Esophagus muscularis mucosa (tissue), 4 donors: ENCODE data around the gene CNPY4. TPM values are rescaled to one million over a fixed set of nuclear protein-coding genes. Genes with fewer than 3 reads are reported as not detected.

Source experiments
- DNase-seq: peaks from one replicate; pipeline ENCODE4 v3.0.0-alpha.2; 2017; ENCODE audit errors: extremely low spot score
- H3K27ac ChIP-seq, 4 donors: fragments of 200-600 bp; sonication (generic); replicated peaks in 1 of 4; 1 replicate in 3 of 4; 2 replicates in 1 of 4; pipeline ENCODE4 v1.5.1; 2016 to 2019; ENCODE audit warnings: mild to moderate bottlenecking in 1 of 4
- H3K27me3 ChIP-seq, 4 donors: fragments of 200-600 bp; sonication (generic); one replicate each; pipeline versions ENCODE4 v1.5.1 to v1.6.0; 2016 to 2019
- H3K36me3 ChIP-seq, 4 donors: fragments of 200-600 bp; sonication (generic); one replicate each; pipeline ENCODE4 v1.5.1; 2016 to 2019
- H3K4me1 ChIP-seq, 4 donors: fragments of 200-600 bp; sonication (generic); one replicate each; pipeline ENCODE4 v1.5.1; 2016 to 2019
- H3K4me3 ChIP-seq, 4 donors: fragments of 200-600 bp; sonication (generic); 1 replicate in 2 of 4; 2 replicates in 2 of 4; pipeline ENCODE4 v1.5.1; 2016 to 2019; ENCODE audit warnings: mild to moderate bottlenecking in 4 of 4, moderate library complexity in 1 of 4
- H3K9me3 ChIP-seq, 4 donors: fragments of 200-600 bp; sonication (generic); 1 replicate in 3 of 4; 2 replicates in 1 of 4; pipeline ENCODE4 v1.5.1; 2016 to 2019
- EP300 ChIP-seq: sonication (generic); formaldehyde crosslinking; IDR thresholded peaks from one replicate; pipeline ENCODE4 v1.6.1; 2017; ENCODE audit warnings: antibody characterized with exemption
- POLR2A ChIP-seq: fragments of 450-650 bp; IDR thresholded peaks from one replicate; pipeline ENCODE4 v1.6.1; 2017; ENCODE audit warnings: antibody characterized with exemption, moderate library complexity, mild to moderate bottlenecking, low read depth
- POLR2AphosphoS5 ChIP-seq, 2 donors: sonication (generic); formaldehyde crosslinking; IDR thresholded peaks; one replicate each; pipeline ENCODE4 v1.6.1; 2017; ENCODE audit warnings: antibody characterized with exemption in 2 of 2
- WGBS: methylation state at CpG from one replicate; pipeline ENCODE4 v1.1.5; 2018; 5-methylcytosine and 5-hydroxymethylcytosine counted together
- intact Hi-C: fragments of 100-400 bp; cut with DNase I; formaldehyde crosslinking; loops from one replicate; pipeline ENCODE4 v1.15.1; 2023
- total RNA-seq, 4 donors: library from RNA; depleted of rRNA; stranded (reverse); fragments of >200 nt; gene quantifications; one replicate each; pipeline versions ENCODE4 v1.1.0 to v1.2.1, GENCODE V29; 2016
- TF ChIP-seq, protein P1 (sequence below), 3 experiments: fragments of 200-600 bp in 2 of 3; fragments of 450-650 bp in 1 of 3; sonication (generic) in 2 of 3; IDR thresholded peaks; one replicate each; pipeline ENCODE4 v1.5.1; 2017 to 2019; ENCODE audit warnings: antibody characterized with exemption in 3 of 3, mild to moderate bottlenecking in 2 of 3, moderate library complexity in 1 of 3

CNPY4 gene
- total RNA-seq, 4 donors from 2014 or later, result 8.3 to 16.2 (median 13.3) TPM

- peak; percentile 93 for DNase-seq
- Histone ChIP-seq H3K27ac (no peak overlapping the region), H3K9me3 (no peaks in the 10 kb centered on the region), H3K27me3 (no peaks in the 10 kb centered on the region), H3K4me1 (peaks cover 18 to 38% (median 29%) of the 10 kb centered on the region in 4 donors), H3K36me3 (no peaks in the 10 kb centered on the region), H3K4me3 (peak overlapping the region in 2 of 4 donors; percentile 8 to 42)
- TF ChIP-seq, protein P1, sequence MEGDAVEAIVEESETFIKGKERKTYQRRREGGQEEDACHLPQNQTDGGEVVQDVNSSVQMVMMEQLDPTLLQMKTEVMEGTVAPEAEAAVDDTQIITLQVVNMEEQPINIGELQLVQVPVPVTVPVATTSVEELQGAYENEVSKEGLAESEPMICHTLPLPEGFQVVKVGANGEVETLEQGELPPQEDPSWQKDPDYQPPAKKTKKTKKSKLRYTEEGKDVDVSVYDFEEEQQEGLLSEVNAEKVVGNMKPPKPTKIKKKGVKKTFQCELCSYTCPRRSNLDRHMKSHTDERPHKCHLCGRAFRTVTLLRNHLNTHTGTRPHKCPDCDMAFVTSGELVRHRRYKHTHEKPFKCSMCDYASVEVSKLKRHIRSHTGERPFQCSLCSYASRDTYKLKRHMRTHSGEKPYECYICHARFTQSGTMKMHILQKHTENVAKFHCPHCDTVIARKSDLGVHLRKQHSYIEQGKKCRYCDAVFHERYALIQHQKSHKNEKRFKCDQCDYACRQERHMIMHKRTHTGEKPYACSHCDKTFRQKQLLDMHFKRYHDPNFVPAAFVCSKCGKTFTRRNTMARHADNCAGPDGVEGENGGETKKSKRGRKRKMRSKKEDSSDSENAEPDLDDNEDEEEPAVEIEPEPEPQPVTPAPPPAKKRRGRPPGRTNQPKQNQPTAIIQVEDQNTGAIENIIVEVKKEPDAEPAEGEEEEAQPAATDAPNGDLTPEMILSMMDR (IDR thresholded peaks at IDR 0.05), result peak; percentile 81 to 92 (median 92)
- peak in 1 of 2 donors; percentile 18 for TF ChIP-seq POLR2AphosphoS5 (IDR thresholded peaks at IDR 0.05)
- no peak for TF ChIP-seq POLR2A
- 11% methylated on average over 24 of the region's 24 CpGs for WGBS
- intact Hi-C loops, result loop anchor here (5.0 kb wide), 1 partner anchor 86 kb away; the partner anchor contains the start of gene PVRIG
Observed at GRCh38 chr7:100130608-100131453, 11.4 kb downstream of the CNPY4 start.

DNA sequence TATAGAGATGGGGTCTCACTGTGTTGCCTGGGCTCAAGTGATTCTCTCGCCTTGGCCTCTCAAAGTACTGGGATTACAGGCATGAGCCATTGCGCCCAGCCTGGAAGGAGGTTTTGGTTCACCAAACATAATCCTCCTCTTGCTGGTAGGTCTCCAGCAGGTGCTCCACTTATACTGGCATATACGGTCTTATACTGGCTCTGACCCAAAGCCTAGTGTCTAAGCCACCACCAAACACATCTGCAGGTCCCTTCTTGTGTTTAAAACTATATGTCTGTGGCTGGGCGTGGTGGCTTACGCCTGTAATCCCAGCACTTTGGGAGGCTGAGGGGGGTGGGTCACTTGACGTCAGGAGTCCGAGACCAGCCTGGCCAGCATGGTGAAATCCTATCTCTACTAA, 12.7 kb downstream of the CNPY4 start:
- Histone ChIP-seq H3K4me1 (peaks cover 12 to 31% (median 23%) of the 10 kb centered on the region in 4 donors), H3K36me3 (no peaks in the 10 kb centered on the region), H3K27ac (no peak overlapping the region), H3K9me3 (no peaks in the 10 kb centered on the region), H3K4me3 (no peak overlapping the region), H3K27me3 (peaks cover 0 to 2% (median 0%) of the 10 kb centered on the region in 4 donors)
- DNase-seq, result no peak
- 65% methylated on average over 7 of the region's 7 CpGs for WGBS
- no peak for TF ChIP-seq POLR2A
- TF ChIP-seq POLR2AphosphoS5 (IDR thresholded peaks at IDR 0.05), result no peak
- TF ChIP-seq, protein P1 (IDR thresholded peaks at IDR 0.05), result no peak
- TF ChIP-seq EP300, result no peak
- intact Hi-C loops, result loop anchor here (5.0 kb wide), 1 partner anchor 85 kb away; the partner anchor contains the start of gene PVRIG

DNA sequence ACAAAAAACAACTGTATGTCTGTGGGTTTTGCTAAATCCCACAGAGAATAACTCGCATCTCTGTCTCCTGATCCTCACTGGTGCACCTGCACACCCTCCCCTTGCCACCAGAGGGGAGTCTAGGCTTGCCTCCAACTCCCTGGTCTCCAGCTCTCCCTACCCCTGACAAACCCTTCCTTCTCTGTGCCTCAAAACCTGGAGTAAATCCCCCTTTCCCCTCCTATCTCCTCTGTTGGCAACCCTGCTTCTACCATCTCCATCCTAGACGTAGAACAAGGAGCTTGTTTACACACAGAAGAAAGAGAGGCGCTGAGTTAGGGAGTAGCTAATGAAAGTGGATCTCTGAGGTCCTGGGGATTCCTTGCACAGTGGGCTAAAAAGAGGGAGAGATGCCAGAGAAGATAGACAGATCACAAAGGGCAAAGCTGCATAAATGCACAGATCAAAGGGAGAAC, 13.3 kb downstream of the CNPY4 start:
- Histone ChIP-seq H3K27ac (no peak overlapping the region), H3K27me3 (peaks cover 0 to 3% (median 0%) of the 10 kb centered on the region in 4 donors), H3K4me3 (no peak overlapping the region), H3K9me3 (no peaks in the 10 kb centered on the region), H3K36me3 (no peaks in the 10 kb centered on the region), H3K4me1 (peaks cover 12 to 26% (median 20%) of the 10 kb centered on the region in 4 donors)
- WGBS, result 17% methylated on average over 3 of the region's 3 CpGs
- no peak for DNase-seq
- TF ChIP-seq, protein P1 (IDR thresholded peaks at IDR 0.05), result peak; percentile 74 to 80 (median 75)
- TF ChIP-seq EP300, result no peak
- intact Hi-C loops, result loop anchor here (5.0 kb wide), 1 partner anchor 85 kb away; the partner anchor contains the start of gene PVRIG

- intact Hi-C loops, result no loop called here
- TF ChIP-seq POLR2A (no peak), EP300 (no peak), POLR2AphosphoS5 (IDR thresholded peaks at IDR 0.05) (no peak)
- TF ChIP-seq, protein P1 (IDR thresholded peaks at IDR 0.05), result no peak
- no peak overlapping the region for H3K27ac ChIP-seq
- H3K9me3 ChIP-seq, result no peaks in the 10 kb centered on the region
- no peaks in the 10 kb centered on the region for H3K36me3 ChIP-seq
- WGBS, result 86% methylated on average over 13 of the region's 13 CpGs
- no peaks in the 10 kb centered on the region for H3K4me1 ChIP-seq
- DNase-seq, result no peak
- no peak overlapping the region for H3K4me3 ChIP-seq
- H3K27me3 ChIP-seq, result peaks cover 0 to 3% (median 0%) of the 10 kb centered on the region in 4 donors
Observed at GRCh38 chr7:100137851-100138760, 18.7 kb downstream of the CNPY4 start.
